Fibroblast of lung (primary cell): ENCODE measurements around the gene IL17RA. TPM values are rescaled to one million over a fixed set of nuclear protein-coding genes. Genes with fewer than 3 reads are reported as not detected.

Experiments used
- DNase-seq, 2 donors: peaks; one replicate each; pipeline versions ENCODE4 v3.0.0 to v3.0.0-alpha.2; 2010; ENCODE audit warnings: low read depth in 2 of 2
- H2AFZ ChIP-seq: 2 replicates; pipeline ENCODE4 v1.5.1; 2012; ENCODE audit warnings: low read length, control low read depth, inconsistent platforms
- H3K27ac ChIP-seq: 2 replicates; pipeline ENCODE4 v1.5.1; 2011; ENCODE audit warnings: low read length, control low read depth; ENCODE audit not compliant: insufficient read depth
- H3K27me3 ChIP-seq: 2 replicates; pipeline ENCODE4 v1.5.1; 2011; ENCODE audit warnings: mild to moderate bottlenecking, low read length; ENCODE audit not compliant: control insufficient read depth, insufficient read depth
- H3K36me3 ChIP-seq: 2 replicates; pipeline ENCODE4 v1.5.1; 2011; ENCODE audit warnings: low read length; ENCODE audit not compliant: control insufficient read depth, insufficient read depth
- H3K4me1 ChIP-seq: 2 replicates; pipeline ENCODE4 v1.5.1; 2011; ENCODE audit warnings: low read length; ENCODE audit not compliant: control insufficient read depth, insufficient read depth; ENCODE audit errors: extremely low read depth
- H3K4me2 ChIP-seq: 2 replicates; pipeline ENCODE4 v1.5.1; 2011; ENCODE audit warnings: low read length, control low read depth; ENCODE audit not compliant: insufficient read depth; ENCODE audit errors: extremely low read depth
- H3K4me3 ChIP-seq, 4 experiments: fragments of 200-600 bp in 1 of 4; sonication (generic) in 1 of 4; replicated peaks in 1 of 4; 2 replicates each; pipeline ENCODE4 v1.5.1; 2011 to 2016; ENCODE audit warnings: low read length in 4 of 4, low read depth in 3 of 4, mild to moderate bottlenecking in 3 of 4, control low read depth in 2 of 4, inconsistent platforms in 1 of 4, mixed read lengths in 1 of 4; ENCODE audit not compliant: insufficient read depth in 1 of 4; ENCODE audit errors: control extremely low read depth in 1 of 4
- H3K79me2 ChIP-seq: 2 replicates; pipeline ENCODE4 v1.5.1; 2012; ENCODE audit warnings: mild to moderate bottlenecking, low read length, inconsistent platforms; ENCODE audit not compliant: control insufficient read depth, insufficient read depth
- H3K9ac ChIP-seq: 2 replicates; pipeline ENCODE4 v1.5.1; 2011; ENCODE audit warnings: mild to moderate bottlenecking, low read length, control low read depth; ENCODE audit not compliant: insufficient read depth
- H3K9me3 ChIP-seq: 2 replicates; pipeline ENCODE4 v1.5.1; 2012; ENCODE audit warnings: low read depth, low read length; ENCODE audit not compliant: control insufficient read depth, insufficient read depth
- H4K20me1 ChIP-seq: 2 replicates; pipeline ENCODE4 v1.5.1; 2011; ENCODE audit warnings: low read length; ENCODE audit not compliant: control insufficient read depth, insufficient read depth; ENCODE audit errors: extremely low read depth
- EZH2 ChIP-seq: IDR thresholded peaks from 2 replicates; pipeline ENCODE4 v1.5.1; 2012; ENCODE audit warnings: low read length, control low read depth, mild to moderate bottlenecking; ENCODE audit errors: missing control alignments
- polyA plus RNA-seq, 2 donors: library from polyadenylated mRNA; depleted of rRNA in 1 of 2; stranded (reverse) in 1 of 2; unstranded in 1 of 2; fragments of >200 nt; gene quantifications; 2 replicates each; pipeline ENCODE4 v1.2.1, GENCODE V29; 2011 to 2012; ENCODE audit warnings: missing spikeins in 1 of 2
- total RNA-seq: library from RNA; depleted of rRNA; stranded (reverse); fragments of >200 nt; gene quantifications from 2 replicates; pipeline ENCODE4 v1.2.1, GENCODE V29; 2014
- TF ChIP-seq, protein P1 (sequence below), 2 donors: IDR thresholded peaks in 1 of 2; conservative IDR thresholded peaks in 1 of 2; 1 replicate in 1 of 2; 2 replicates in 1 of 2; pipeline ENCODE4 v1.5.1; 2011 to 2012; ENCODE audit warnings: low read length in 2 of 2, control low read depth in 1 of 2, inconsistent platforms in 1 of 2, low read depth in 1 of 2, mild to moderate bottlenecking in 1 of 2

The IL17RA gene
- total and polyA plus RNA-seq, 2 donors (not counting 1 experiment from before 2014, with no cell fraction given): 5.3 to 7.1 TPM

DNA sequence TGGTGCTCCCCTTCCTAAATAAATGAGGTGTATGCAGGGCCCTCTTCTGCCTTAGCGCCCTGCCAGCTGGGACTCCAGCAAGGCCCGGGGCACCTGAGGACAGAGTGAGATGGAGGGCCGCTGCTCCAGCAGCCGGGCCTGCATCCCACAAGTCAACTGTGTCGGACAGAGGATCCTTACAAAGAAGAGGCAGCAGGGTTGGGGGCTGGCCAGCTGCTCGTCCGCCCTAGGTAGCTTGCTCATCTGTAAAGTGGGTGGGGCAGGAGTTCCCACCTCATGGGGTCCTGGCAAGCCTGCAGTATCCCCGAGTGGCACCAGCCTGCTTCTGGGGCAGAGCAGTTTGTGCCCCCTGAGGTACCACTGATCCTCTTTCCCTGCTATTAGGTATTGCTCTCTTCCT, 28.8 kb downstream of the IL17RA start:
- TF ChIP-seq EZH2: no peak
- TF ChIP-seq, protein P1, sequence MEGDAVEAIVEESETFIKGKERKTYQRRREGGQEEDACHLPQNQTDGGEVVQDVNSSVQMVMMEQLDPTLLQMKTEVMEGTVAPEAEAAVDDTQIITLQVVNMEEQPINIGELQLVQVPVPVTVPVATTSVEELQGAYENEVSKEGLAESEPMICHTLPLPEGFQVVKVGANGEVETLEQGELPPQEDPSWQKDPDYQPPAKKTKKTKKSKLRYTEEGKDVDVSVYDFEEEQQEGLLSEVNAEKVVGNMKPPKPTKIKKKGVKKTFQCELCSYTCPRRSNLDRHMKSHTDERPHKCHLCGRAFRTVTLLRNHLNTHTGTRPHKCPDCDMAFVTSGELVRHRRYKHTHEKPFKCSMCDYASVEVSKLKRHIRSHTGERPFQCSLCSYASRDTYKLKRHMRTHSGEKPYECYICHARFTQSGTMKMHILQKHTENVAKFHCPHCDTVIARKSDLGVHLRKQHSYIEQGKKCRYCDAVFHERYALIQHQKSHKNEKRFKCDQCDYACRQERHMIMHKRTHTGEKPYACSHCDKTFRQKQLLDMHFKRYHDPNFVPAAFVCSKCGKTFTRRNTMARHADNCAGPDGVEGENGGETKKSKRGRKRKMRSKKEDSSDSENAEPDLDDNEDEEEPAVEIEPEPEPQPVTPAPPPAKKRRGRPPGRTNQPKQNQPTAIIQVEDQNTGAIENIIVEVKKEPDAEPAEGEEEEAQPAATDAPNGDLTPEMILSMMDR (conservative IDR thresholded peaks at IDR 0.05 in 1 of 2, IDR thresholded peaks at IDR 0.05 in 1 of 2; ENCODE audit: low read depth in 1 of 2, low read length in 2 of 2): no peak
- H4K20me1 ChIP-seq: no peaks in the 10 kb centered on the region
- no peak for DNase-seq
- no peak overlapping the region for H2AFZ ChIP-seq
- H3K4me1 ChIP-seq: no peaks in the 10 kb centered on the region
- peaks cover 5% of the 10 kb centered on the region for H3K27me3 ChIP-seq
- no peaks in the 10 kb centered on the region for H3K79me2 ChIP-seq
- H3K4me2 ChIP-seq: no peak overlapping the region
- H3K9me3 ChIP-seq: no peaks in the 10 kb centered on the region
- H3K4me3 ChIP-seq: no peak overlapping the region
- no peak overlapping the region for H3K9ac ChIP-seq
- peaks cover 3% of the 10 kb centered on the region for H3K36me3 ChIP-seq
- no peak overlapping the region for H3K27ac ChIP-seq

DNA sequence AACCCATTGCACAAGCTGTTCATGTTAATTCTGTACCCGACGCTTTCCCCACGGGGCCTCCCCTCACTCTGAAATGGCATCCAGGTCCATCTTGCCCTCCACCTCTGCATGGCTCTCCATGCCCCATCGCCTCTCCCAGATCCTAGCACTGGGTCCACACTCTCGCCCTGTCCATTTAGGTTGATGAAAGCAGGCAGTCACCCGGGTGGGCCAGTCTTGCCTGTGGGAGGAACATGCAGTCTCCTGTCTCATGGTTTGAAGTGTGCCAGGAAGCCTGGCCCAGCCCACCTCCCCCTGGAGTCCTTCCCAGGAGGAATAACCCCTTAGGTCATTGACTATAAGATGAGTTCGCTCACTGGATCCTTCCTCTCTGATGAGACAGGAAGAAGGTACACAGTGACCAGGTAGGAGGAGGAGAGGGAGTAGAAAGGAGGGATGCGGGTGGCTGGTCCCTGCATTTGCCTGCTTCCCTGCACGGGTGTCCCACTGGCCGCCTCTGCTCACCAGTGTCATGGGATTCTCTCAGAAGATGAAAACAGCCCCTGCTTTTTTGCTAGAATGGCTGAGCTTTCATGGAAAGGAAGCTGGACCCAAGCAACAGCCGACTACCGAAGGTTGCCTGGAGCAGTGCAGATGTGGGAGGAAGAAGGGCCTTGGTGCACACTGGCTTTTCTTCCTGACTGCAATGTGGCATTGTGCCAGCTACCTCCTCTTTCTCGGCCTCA, 29.5 kb downstream of the IL17RA start:
- TF ChIP-seq EZH2: no peak
- H3K4me3 ChIP-seq: no peak overlapping the region
- H3K9me3 ChIP-seq: no peaks in the 10 kb centered on the region
- H3K4me1 ChIP-seq: no peaks in the 10 kb centered on the region
- no peak overlapping the region for H3K27ac ChIP-seq
- no peak overlapping the region for H3K9ac ChIP-seq
- H3K27me3 ChIP-seq: peaks cover 6% of the 10 kb centered on the region
- no peaks in the 10 kb centered on the region for H3K79me2 ChIP-seq
- no peak overlapping the region for H3K4me2 ChIP-seq
- H2AFZ ChIP-seq: no peak overlapping the region
- H4K20me1 ChIP-seq: no peaks in the 10 kb centered on the region
- no peak for DNase-seq
- no peaks in the 10 kb centered on the region for H3K36me3 ChIP-seq

DNA sequence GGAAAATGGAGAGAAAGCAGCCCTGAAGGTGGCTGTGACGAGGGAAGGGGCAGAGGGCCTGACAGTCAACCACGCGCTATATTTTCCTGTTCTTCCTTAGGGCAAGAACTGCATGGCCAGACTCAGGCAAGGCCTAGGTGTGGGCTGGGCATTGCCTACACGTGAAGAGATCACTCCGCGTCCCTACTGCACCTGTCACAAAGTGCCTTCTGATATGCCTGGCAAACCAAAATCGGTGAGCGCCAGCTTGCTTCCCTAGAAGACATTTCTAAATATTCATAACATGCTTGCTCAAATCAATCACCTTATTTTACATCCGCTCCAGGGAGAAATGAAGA, 30.1 kb downstream of the IL17RA start:
- H4K20me1 ChIP-seq: no peaks in the 10 kb centered on the region
- no peak overlapping the region for H3K4me3 ChIP-seq
- H3K27ac ChIP-seq: no peak overlapping the region
- H3K36me3 ChIP-seq: no peaks in the 10 kb centered on the region
- DNase-seq: no peak
- H3K79me2 ChIP-seq: no peaks in the 10 kb centered on the region
- no peak overlapping the region for H3K9ac ChIP-seq
- H3K27me3 ChIP-seq: peaks cover 11% of the 10 kb centered on the region
- no peaks in the 10 kb centered on the region for H3K4me1 ChIP-seq
- no peak overlapping the region for H3K4me2 ChIP-seq
- H3K9me3 ChIP-seq: no peaks in the 10 kb centered on the region
- TF ChIP-seq EZH2: no peak
- TF ChIP-seq, protein P1 (conservative IDR thresholded peaks at IDR 0.05 in 1 of 2, IDR thresholded peaks at IDR 0.05 in 1 of 2; ENCODE audit: low read depth in 1 of 2, low read length in 2 of 2): no peak
- no peak overlapping the region for H2AFZ ChIP-seq
